ELF-1 (cell line): Measurements from ENCODE around the gene CGRRF1.

Experiments used
- DNase-seq: peaks from one replicate; pipeline ENCODE4 v3.0.0-alpha.2; 2016; ENCODE audit warnings: low read depth, low spot score

CGRRF1 gene

GRCh38 chr14:54547583-54547982, 37.9 kb downstream of the CGRRF1 start:
- DNase-seq = no peak

- no peak for DNase-seq
Measured at GRCh38 chr14:54548491-54548890, 38.8 kb downstream of the CGRRF1 start.

- no peak for DNase-seq
Measured at GRCh38 chr14:54549862-54550261, 40.2 kb downstream of the CGRRF1 start.

GRCh38 chr14:54550514-54550913, 40.8 kb downstream of the CGRRF1 start:
- DNase-seq = no peak

- DNase-seq = no peak
Measured at GRCh38 chr14:54554401-54554800, 44.7 kb downstream of the CGRRF1 start.

- no peak for DNase-seq
Measured at GRCh38 chr14:54555651-54556050, 45.9 kb downstream of the CGRRF1 start.

GRCh38 chr14:54556535-54556934, 46.8 kb downstream of the CGRRF1 start:
- no peak for DNase-seq

- DNase-seq = no peak
Measured at GRCh38 chr14:54562334-54562733, 52.6 kb downstream of the CGRRF1 start.

GRCh38 chr14:54564071-54564867, 54.6 kb downstream of the CGRRF1 start:
- DNase-seq = no peak

GRCh38 chr14:54564868-54565784, 55.4 kb downstream of the CGRRF1 start:
- peak; percentile 91 for DNase-seq

- peak; percentile 67 for DNase-seq
Measured at GRCh38 chr14:54565785-54566409, 56.2 kb downstream of the CGRRF1 start.

GRCh38 chr14:54566410-54567223, 56.9 kb downstream of the CGRRF1 start, which contains the start of gene SAMD4A:
Gene SAMD4A (plus strand): TSS chr14:54567128. CDS start chr14:54567917, 789 bp downstream.
- peak; percentile 87 for DNase-seq

- peak; percentile 72 for DNase-seq
Measured at GRCh38 chr14:54567224-54567638, 57.5 kb downstream of the CGRRF1 start.

GRCh38 chr14:54567639-54568561, 58.2 kb downstream of the CGRRF1 start:
- peak; percentile 57 for DNase-seq

GRCh38 chr14:54568821-54569595, 59.3 kb downstream of the CGRRF1 start:
- DNase-seq = peak; percentile 43

- no peak for DNase-seq
Measured at GRCh38 chr14:54570047-54570446, 60.3 kb downstream of the CGRRF1 start.

GRCh38 chr14:54570631-54571415, 61.1 kb downstream of the CGRRF1 start:
- DNase-seq = no peak

GRCh38 chr14:54572316-54572715, 62.6 kb downstream of the CGRRF1 start:
- DNase-seq = peak; percentile 64
